Brain pericyte (primary cell): Measurements from ENCODE around the gene ALOX15.
"Not testable (repeated sequence)": the region's sequence is repeated elsewhere in the genome, so short reads cannot be mapped to it uniquely, and the experiment has no call there.

Source experiments
- DNase-seq: peaks from one replicate; pipeline ENCODE4 v3.0.0-alpha.2; 2012; ENCODE audit warnings: low read depth, low spot score

The ALOX15 gene

GRCh38 chr17:4655933-4656332 lies 14.5 kb upstream of the ALOX15 start:
- not testable (repeated sequence) for DNase-seq

GRCh38 chr17:4652997-4653396 lies 11.5 kb upstream of the ALOX15 start:
- no peak for DNase-seq

GRCh38 chr17:4648741-4649140 lies 7.3 kb upstream of the ALOX15 start:
- no peak for DNase-seq

- DNase-seq, result no peak
Observed at GRCh38 chr17:4645642-4646041, 4.2 kb upstream of the ALOX15 start.

GRCh38 chr17:4643676-4644075 lies 2.2 kb upstream of the ALOX15 start:
- no peak for DNase-seq

- no peak for DNase-seq
Observed at GRCh38 chr17:4642286-4642685, 808 bp upstream of the ALOX15 start.

- not testable (repeated sequence) for DNase-seq
Observed at GRCh38 chr17:4640569-4641188, 799 bp downstream of the ALOX15 start.

- not testable (repeated sequence) for DNase-seq
Observed at GRCh38 chr17:4639301-4640059, 2.0 kb downstream of the ALOX15 start.

- DNase-seq, result not testable (repeated sequence)
Observed at GRCh38 chr17:4638766-4639165, 2.7 kb downstream of the ALOX15 start.

GRCh38 chr17:4636474-4637100 lies 4.9 kb downstream of the ALOX15 start:
- no peak for DNase-seq

- DNase-seq, result no peak
Observed at GRCh38 chr17:4635823-4636375, 5.6 kb downstream of the ALOX15 start.

- no peak for DNase-seq
Observed at GRCh38 chr17:4634976-4635375, 6.5 kb downstream of the ALOX15 start.

- no peak for DNase-seq
Observed at GRCh38 chr17:4633643-4634042, 7.8 kb downstream of the ALOX15 start.

- no peak for DNase-seq
Observed at GRCh38 chr17:4632581-4632920, 8.9 kb downstream of the ALOX15 start.

- DNase-seq, result no peak
Observed at GRCh38 chr17:4631836-4632580, 9.5 kb downstream of the ALOX15 start.

GRCh38 chr17:4631431-4631830 lies 10.0 kb downstream of the ALOX15 start:
- no peak for DNase-seq

- no peak for DNase-seq
Observed at GRCh38 chr17:4626734-4627256, 14.7 kb downstream of the ALOX15 start.

GRCh38 chr17:4625181-4625617 lies 16.3 kb downstream of the ALOX15 start:
- no peak for DNase-seq

GRCh38 chr17:4624451-4624911 lies 17.0 kb downstream of the ALOX15 start:
- not testable (repeated sequence) for DNase-seq

GRCh38 chr17:4623249-4623648 lies 18.2 kb downstream of the ALOX15 start:
- DNase-seq, result no peak

GRCh38 chr17:4622375-4622774 lies 19.1 kb downstream of the ALOX15 start:
- no peak for DNase-seq
